Subcutaneous abdominal adipose tissue (tissue), 5 donors: ENCODE data around the gene MRPS12.
A peak's percentile ranks its signal among the peaks of the same experiment; 100 is the strongest.
"Not testable (repeated sequence)": the region's sequence is repeated elsewhere in the genome, so short reads cannot be mapped to it uniquely, and the experiment has no call there.

Source experiments
- H3K27ac ChIP-seq: one replicate; pipeline ENCODE4 v1.7.0; 2013; ENCODE audit warnings: low read depth, mild to moderate bottlenecking, inconsistent platforms, low read length, moderate library complexity
- H3K27me3 ChIP-seq, 5 donors: one replicate each; pipeline ENCODE4 v1.7.0; 2013; ENCODE audit warnings: low read length in 5 of 5, inconsistent platforms in 1 of 5; ENCODE audit not compliant: control insufficient read depth in 5 of 5, insufficient read depth in 4 of 5
- H3K36me3 ChIP-seq, 5 donors: one replicate each; pipeline ENCODE4 v1.7.0; 2013; ENCODE audit warnings: low read length in 5 of 5; ENCODE audit not compliant: control insufficient read depth in 5 of 5, insufficient read depth in 5 of 5
- H3K4me1 ChIP-seq, 5 donors: one replicate each; pipeline ENCODE4 v1.7.0; 2013; ENCODE audit warnings: low read length in 5 of 5, mild to moderate bottlenecking in 3 of 5, moderate library complexity in 1 of 5; ENCODE audit not compliant: control insufficient read depth in 5 of 5, insufficient read depth in 5 of 5
- H3K4me3 ChIP-seq, 5 donors: one replicate each; pipeline ENCODE4 v1.7.0; 2013; ENCODE audit warnings: low read length in 5 of 5, low read depth in 1 of 5
- H3K9ac ChIP-seq, 5 donors: one replicate each; pipeline ENCODE4 v1.7.0; 2013; ENCODE audit warnings: low read length in 5 of 5, mild to moderate bottlenecking in 4 of 5, moderate library complexity in 3 of 5
- H3K9me3 ChIP-seq, 5 donors: one replicate each; pipeline ENCODE4 v1.7.0; 2013; ENCODE audit warnings: low read length in 5 of 5; ENCODE audit not compliant: control insufficient read depth in 5 of 5
- donor health status: healthy.
- donor health status: healthy.
- donor health status: healthy.
- donor health status: healthy.
- donor health status: healthy.

The MRPS12 gene

DNA sequence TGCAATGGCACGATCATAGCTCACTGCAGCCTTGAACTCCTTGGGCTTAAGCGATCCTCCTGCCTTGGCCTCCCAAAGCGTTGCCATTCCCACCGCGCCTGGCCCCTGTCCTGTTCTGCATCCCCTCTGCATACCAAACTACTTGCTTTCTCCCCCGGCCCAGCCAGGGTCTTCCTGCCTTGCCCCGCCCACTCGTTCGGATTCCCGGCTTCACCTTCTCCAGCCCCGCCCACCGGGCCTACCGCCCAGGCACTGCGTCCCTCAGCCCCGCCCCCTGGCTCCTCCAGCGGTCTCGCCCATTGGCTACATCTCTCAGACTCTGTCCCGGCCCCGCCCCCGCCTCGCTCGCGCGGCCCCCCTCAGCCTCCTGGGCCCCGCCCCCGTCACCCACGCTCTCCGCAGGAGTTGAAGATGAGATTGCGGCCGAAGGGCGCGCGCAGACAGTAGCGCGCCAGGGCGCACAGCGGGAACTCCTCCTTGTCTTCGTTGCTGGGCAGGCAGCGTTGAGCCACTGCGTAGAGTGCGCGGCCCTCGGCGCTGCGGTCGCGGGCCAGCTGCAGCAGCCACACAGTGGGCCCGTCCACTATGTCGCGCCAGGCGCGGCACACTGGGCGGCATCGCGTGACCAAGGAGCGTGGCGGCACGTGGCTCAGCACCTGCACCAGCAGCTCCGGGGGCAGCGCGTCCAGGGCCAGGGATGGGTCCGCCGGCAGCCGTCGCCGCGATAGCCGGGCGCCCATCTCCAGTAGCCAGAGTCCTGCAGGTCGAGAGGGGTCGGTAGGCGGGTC is 19.0 kb downstream of the MRPS12 start:
- Histone ChIP-seq H3K4me3 (peak overlapping the region in 4 of 5 donors; percentile 42 to 65 (median 57)), H3K36me3 (peaks cover 0 to 28% (median 16%) of the 10 kb centered on the region in 5 donors), H3K27me3 (peaks cover 0 to 5% (median 0%) of the 10 kb centered on the region in 5 donors), H3K9ac (peak overlapping the region in 2 of 5 donors; percentile 43 to 59), H3K27ac (no peak overlapping the region), H3K9me3 (no peaks in the 10 kb centered on the region), H3K4me1 (peaks cover 2 to 8% (median 7%) of the 10 kb centered on the region in 5 donors)

DNA sequence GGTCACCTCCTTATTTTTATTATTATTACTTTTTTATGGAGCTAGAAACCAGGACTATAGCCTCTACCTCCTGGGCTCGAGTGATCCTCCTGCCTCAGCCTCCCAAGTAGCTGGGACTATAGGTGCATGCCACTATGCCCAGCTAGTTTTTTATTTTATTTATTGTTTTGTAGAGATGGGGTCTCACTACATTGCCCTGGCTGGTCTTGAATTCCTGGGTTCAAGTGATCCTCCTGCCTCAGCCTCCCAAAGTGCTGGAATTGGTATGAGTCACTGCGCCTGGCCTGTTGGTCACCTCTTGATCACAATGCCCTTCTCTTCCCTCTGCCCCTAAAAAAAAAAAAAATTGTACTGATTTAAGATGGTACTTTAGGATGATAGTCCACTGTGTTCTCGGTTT is 20.4 kb downstream of the MRPS12 start:
- H3K36me3 ChIP-seq = peaks cover 0 to 23% (median 9%) of the 10 kb centered on the region in 5 donors
- peaks cover 0 to 5% (median 0%) of the 10 kb centered on the region in 5 donors for H3K27me3 ChIP-seq
- H3K27ac ChIP-seq = no peak overlapping the region
- H3K9ac ChIP-seq = no peak overlapping the region
- no peaks in the 10 kb centered on the region for H3K9me3 ChIP-seq
- no peak overlapping the region for H3K4me3 ChIP-seq
- peaks cover 2 to 8% (median 7%) of the 10 kb centered on the region in 5 donors for H3K4me1 ChIP-seq

DNA sequence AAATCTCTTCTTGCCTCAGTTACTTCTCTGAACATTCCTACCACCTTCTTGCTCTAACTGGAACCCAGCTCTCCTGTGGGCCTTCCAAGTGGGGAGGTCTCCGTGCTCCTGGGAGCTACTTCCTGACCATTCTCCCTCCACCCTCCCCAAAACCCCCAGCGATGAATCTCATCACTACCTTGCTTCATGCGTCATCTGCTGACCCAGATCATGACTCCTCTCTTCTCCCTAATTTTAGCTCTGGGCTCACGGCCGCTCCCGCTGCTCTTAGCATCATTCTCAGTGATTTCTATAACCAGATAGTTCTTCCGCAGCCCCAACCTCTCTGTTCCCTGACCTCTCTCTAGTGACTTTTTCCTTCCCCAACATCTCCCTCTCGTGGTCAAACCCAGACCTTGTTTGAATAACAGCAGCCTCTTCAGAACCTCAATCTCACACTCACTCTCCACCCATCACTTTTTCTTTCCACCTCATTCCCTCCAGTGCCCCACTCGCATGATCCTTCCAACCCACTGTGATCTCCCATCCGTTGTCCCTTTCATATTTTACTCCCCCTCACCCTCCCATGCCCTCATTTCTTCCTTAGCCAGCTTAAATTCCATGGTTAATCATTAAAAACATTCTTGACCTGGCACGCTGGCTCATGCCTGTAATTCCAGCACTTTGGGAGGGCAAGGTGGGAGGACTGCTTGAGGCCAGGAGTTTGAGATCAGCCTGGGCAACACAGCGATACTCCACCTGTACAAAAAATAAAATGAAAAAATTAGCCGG is 21.8 kb downstream of the MRPS12 start:
- peaks cover 0 to 5% (median 0%) of the 10 kb centered on the region in 5 donors for H3K27me3 ChIP-seq
- H3K27ac ChIP-seq = no peak overlapping the region
- H3K9ac ChIP-seq = no peak overlapping the region
- H3K4me1 ChIP-seq = peaks cover 2 to 8% (median 7%) of the 10 kb centered on the region in 5 donors
- H3K4me3 ChIP-seq = no peak overlapping the region
- no peaks in the 10 kb centered on the region for H3K9me3 ChIP-seq
- H3K36me3 ChIP-seq = peaks cover 0 to 13% (median 2%) of the 10 kb centered on the region in 5 donors

DNA sequence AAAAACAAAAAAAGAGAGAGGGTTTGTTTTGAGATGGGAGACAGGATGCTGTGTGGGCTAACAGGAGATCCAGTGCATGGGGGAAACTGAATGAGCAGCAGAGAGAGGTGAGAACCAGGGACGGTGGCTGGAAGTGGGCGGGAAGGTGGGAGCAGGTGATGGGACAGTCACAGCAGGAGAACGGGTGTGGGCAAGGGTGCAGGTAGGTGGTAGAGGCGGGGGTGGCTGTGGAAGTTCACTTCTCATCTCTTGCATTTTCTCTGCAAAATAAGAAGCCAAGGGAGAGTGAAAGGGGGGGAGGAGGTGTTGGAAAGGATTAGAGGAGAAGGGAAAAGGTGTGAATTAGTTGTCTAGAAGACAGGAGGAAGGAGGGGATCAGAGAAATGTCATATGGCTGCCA is 22.9 kb downstream of the MRPS12 start:
- H3K27me3 ChIP-seq = peaks cover 0 to 5% (median 0%) of the 10 kb centered on the region in 5 donors
- H3K36me3 ChIP-seq = peaks cover 0 to 5% (median 0%) of the 10 kb centered on the region in 5 donors
- H3K4me1 ChIP-seq = peaks cover 2 to 10% (median 7%) of the 10 kb centered on the region in 5 donors
- no peak overlapping the region for H3K9ac ChIP-seq
- no peaks in the 10 kb centered on the region for H3K9me3 ChIP-seq
- H3K4me3 ChIP-seq = no peak overlapping the region
- H3K27ac ChIP-seq = no peak overlapping the region

DNA sequence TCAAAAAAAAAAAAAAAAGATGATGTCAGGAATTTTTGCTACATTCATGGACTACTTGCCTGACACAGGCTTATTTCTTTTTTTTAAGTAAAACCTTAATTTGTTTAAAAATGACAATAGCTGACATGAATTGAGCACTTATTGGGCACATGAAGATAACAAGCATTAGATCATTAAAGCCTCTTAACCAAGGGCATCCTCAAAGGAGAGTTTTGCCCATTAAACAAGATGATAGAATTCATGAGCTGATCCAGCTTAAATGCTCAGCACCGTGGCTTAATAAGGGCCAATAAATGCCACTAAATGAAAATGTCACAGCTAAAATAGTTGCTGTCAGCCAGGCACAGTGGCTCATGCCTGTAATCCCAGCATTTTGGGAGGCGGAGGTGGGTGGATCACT is 25.5 kb downstream of the MRPS12 start:
- no peak overlapping the region for H3K27ac ChIP-seq
- H3K36me3 ChIP-seq = peaks cover 0 to 5% (median 0%) of the 10 kb centered on the region in 5 donors
- H3K4me1 ChIP-seq = peaks cover 0 to 2% (median 0%) of the 10 kb centered on the region in 5 donors
- H3K27me3 ChIP-seq = no peaks in the 10 kb centered on the region
- no peaks in the 10 kb centered on the region for H3K9me3 ChIP-seq
- no peak overlapping the region for H3K4me3 ChIP-seq
- H3K9ac ChIP-seq = no peak overlapping the region

DNA sequence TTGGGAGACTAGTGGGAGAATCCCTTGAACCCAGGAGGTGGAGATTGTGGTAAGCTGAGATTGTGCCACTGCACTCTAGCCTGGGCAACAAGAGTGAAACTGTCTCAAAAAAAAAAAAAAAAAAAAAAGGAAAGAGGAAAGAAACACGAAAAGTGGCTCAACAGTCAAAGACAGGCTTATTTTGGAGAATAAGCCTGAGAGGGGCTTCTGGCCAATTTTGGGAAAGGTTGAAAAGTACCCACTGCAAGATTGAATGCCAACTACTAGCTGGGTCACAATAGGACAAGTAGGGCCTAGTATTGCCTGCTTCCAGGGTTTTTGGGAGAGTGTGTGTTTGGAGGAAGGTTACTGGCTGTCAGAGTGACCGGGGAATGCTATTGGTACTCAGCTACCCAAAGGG is 27.6 kb downstream of the MRPS12 start:
- H3K9me3 ChIP-seq = no peaks in the 10 kb centered on the region
- H3K4me3 ChIP-seq = no peak overlapping the region
- no peak overlapping the region for H3K9ac ChIP-seq
- peaks cover 0 to 9% (median 4%) of the 10 kb centered on the region in 5 donors for H3K4me1 ChIP-seq
- H3K27me3 ChIP-seq = no peaks in the 10 kb centered on the region
- H3K36me3 ChIP-seq = peaks cover 0 to 4% (median 0%) of the 10 kb centered on the region in 5 donors
- H3K27ac ChIP-seq = no peak overlapping the region

DNA sequence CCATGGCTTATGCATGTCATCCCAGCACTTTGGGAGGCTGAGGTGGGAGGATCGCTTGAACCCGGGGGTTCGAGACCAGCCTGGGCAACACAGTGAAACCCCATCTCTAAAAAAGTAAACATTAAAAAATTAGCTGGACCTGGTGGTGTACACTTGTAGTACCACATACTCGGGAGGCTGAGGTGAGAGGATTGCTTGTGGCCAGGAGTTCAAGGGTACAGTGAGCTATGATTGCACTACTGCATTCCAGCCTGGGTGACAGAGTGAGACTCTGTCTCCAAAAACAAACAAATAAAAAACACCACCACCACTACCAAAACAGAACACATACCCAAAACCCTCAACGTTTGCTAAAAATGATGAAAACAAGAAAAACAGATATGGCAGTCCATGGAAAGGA is 28.9 kb downstream of the MRPS12 start:
- H3K9ac ChIP-seq = no peak overlapping the region
- H3K36me3 ChIP-seq = peaks cover 0 to 4% (median 0%) of the 10 kb centered on the region in 5 donors
- no peaks in the 10 kb centered on the region for H3K27me3 ChIP-seq
- H3K4me3 ChIP-seq = no peak overlapping the region
- H3K27ac ChIP-seq = no peak overlapping the region
- H3K4me1 ChIP-seq = peaks cover 0 to 9% (median 4%) of the 10 kb centered on the region in 5 donors
- H3K9me3 ChIP-seq = no peaks in the 10 kb centered on the region

DNA sequence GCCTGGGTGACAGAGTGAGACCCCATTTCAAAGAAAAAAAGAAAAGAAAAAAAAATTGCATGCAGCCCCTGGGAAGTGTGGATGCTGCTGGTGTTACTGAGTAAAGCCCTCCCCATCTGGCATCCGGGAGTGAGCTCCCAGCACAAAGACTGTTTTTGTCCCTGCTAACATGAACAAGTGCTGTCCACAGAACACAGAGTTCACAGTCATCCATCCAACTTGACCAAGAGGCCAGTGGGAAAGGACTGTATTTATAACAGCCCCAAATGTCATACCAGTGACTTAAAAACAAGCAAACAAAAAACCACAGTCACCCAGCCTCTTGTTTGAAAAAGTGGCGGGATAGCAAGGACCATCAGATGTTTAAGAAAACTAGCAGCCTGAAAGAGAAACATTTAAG is 34.0 kb downstream of the MRPS12 start:
- H3K27me3 ChIP-seq = no peaks in the 10 kb centered on the region
- H3K36me3 ChIP-seq = peaks cover 0 to 2% (median 0%) of the 10 kb centered on the region in 5 donors
- H3K4me3 ChIP-seq = no peak overlapping the region
- peaks cover 0 to 9% (median 4%) of the 10 kb centered on the region in 5 donors for H3K4me1 ChIP-seq
- no peak overlapping the region for H3K9ac ChIP-seq
- H3K9me3 ChIP-seq = no peaks in the 10 kb centered on the region
- H3K27ac ChIP-seq = no peak overlapping the region

DNA sequence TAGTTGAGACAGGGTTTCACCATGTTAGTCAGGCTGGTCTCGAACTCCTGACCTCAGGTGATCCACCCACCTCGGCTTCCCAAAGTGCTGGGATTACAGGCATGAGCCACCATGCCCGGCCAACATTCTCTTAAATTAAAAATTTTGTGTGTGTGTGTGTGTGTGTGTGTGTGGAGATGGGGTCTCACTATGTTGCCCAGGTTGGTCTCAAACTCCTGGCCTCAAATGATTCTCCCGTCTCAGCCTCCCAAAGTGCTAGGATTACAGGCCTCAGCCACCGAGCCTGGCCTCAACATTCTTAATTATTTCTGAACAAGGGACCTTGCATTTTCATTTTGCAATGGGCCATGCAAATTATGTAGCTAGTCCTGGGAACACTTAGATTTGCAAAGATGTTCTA is 35.4 kb downstream of the MRPS12 start:
- H3K36me3 ChIP-seq, H3K27me3 ChIP-seq, H3K27ac ChIP-seq, H3K9ac ChIP-seq, H3K9me3 ChIP-seq, H3K4me3 ChIP-seq: not testable (repeated sequence)
- peaks cover 1 to 11% (median 7%) of the 10 kb centered on the region in 5 donors for H3K4me1 ChIP-seq
